ENCODE measurements around the gene SERPINB6.
"Not testable (repeated sequence)": the region's sequence is repeated elsewhere in the genome, so short reads cannot be mapped to it uniquely, and the experiment has no call there.

The SERPINB6 gene

GRCh38 chr6:2938004-2938631, 33.2 kb downstream of the SERPINB6 start:
- DNase-seq (ENCODE audit: low read depth) = no peak

- no peak for DNase-seq (ENCODE audit: low read depth)
Observed at GRCh38 chr6:2937627-2938003, 33.8 kb downstream of the SERPINB6 start.

- no peak for DNase-seq (ENCODE audit: low read depth)
Observed at GRCh38 chr6:2935566-2936291, 35.6 kb downstream of the SERPINB6 start.

GRCh38 chr6:2934057-2934456, 37.3 kb downstream of the SERPINB6 start:
- no peak for DNase-seq (ENCODE audit: low read depth)

- not testable (repeated sequence) for DNase-seq (ENCODE audit: low read depth)
Observed at GRCh38 chr6:2932911-2933310, 38.5 kb downstream of the SERPINB6 start.

- peak; percentile 22 for DNase-seq (ENCODE audit: low read depth)
Observed at GRCh38 chr6:2931970-2932748, 39.2 kb downstream of the SERPINB6 start.

- no peak for DNase-seq (ENCODE audit: low read depth)
Observed at GRCh38 chr6:2931055-2931454, 40.3 kb downstream of the SERPINB6 start.

- DNase-seq (ENCODE audit: low read depth) = not testable (repeated sequence)
Observed at GRCh38 chr6:2927931-2928330, 43.4 kb downstream of the SERPINB6 start.

GRCh38 chr6:2925842-2926747, 45.3 kb downstream of the SERPINB6 start:
- not testable (repeated sequence) for DNase-seq (ENCODE audit: low read depth)

GRCh38 chr6:2921520-2922115, 49.7 kb downstream of the SERPINB6 start:
- no peak for DNase-seq (ENCODE audit: low read depth)

- no peak for DNase-seq (ENCODE audit: low read depth)
Observed at GRCh38 chr6:2920671-2921112, 50.7 kb downstream of the SERPINB6 start.

- DNase-seq (ENCODE audit: low read depth) = no peak
Observed at GRCh38 chr6:2919886-2920285, 51.5 kb downstream of the SERPINB6 start.

GRCh38 chr6:2919401-2919800, 52.0 kb downstream of the SERPINB6 start:
- DNase-seq (ENCODE audit: low read depth) = no peak

GRCh38 chr6:2918936-2919335, 52.4 kb downstream of the SERPINB6 start:
- DNase-seq (ENCODE audit: low read depth) = no peak

GRCh38 chr6:2917801-2918445, 53.4 kb downstream of the SERPINB6 start:
- no peak for DNase-seq (ENCODE audit: low read depth)

- no peak for DNase-seq (ENCODE audit: low read depth)
Observed at GRCh38 chr6:2917065-2917464, 54.3 kb downstream of the SERPINB6 start.

- DNase-seq (ENCODE audit: low read depth) = no peak
Observed at GRCh38 chr6:2916158-2916925, 55.0 kb downstream of the SERPINB6 start.

GRCh38 chr6:2915150-2915549, 56.2 kb downstream of the SERPINB6 start:
- DNase-seq (ENCODE audit: low read depth) = no peak

GRCh38 chr6:2914318-2914660, 57.1 kb downstream of the SERPINB6 start:
- no peak for DNase-seq (ENCODE audit: low read depth)

- no peak for DNase-seq (ENCODE audit: low read depth)
Observed at GRCh38 chr6:2913621-2914317, 57.6 kb downstream of the SERPINB6 start.
